ENCODE measurements around the gene THADA.

GRCh38 chr2:43285987-43286386 is 309.9 kb downstream of the THADA start:
- TF ChIP-seq, protein P1, sequence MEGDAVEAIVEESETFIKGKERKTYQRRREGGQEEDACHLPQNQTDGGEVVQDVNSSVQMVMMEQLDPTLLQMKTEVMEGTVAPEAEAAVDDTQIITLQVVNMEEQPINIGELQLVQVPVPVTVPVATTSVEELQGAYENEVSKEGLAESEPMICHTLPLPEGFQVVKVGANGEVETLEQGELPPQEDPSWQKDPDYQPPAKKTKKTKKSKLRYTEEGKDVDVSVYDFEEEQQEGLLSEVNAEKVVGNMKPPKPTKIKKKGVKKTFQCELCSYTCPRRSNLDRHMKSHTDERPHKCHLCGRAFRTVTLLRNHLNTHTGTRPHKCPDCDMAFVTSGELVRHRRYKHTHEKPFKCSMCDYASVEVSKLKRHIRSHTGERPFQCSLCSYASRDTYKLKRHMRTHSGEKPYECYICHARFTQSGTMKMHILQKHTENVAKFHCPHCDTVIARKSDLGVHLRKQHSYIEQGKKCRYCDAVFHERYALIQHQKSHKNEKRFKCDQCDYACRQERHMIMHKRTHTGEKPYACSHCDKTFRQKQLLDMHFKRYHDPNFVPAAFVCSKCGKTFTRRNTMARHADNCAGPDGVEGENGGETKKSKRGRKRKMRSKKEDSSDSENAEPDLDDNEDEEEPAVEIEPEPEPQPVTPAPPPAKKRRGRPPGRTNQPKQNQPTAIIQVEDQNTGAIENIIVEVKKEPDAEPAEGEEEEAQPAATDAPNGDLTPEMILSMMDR (IDR thresholded peaks at IDR 0.05; ENCODE audit: insufficient read depth, low read length, poor library complexity, severe bottlenecking), result no peak
- no peak for TF ChIP-seq EZH2phosphoT487 (conservative IDR thresholded peaks at IDR 0.05; ENCODE audit: low read length)
